Measurements from ENCODE around the gene RASGRP3. TPM values are rescaled to one million over a fixed set of nuclear protein-coding genes. Genes with fewer than 3 reads are reported as not detected.

Gene RASGRP3
- total and polyA plus RNA-seq, 2 donors (not counting 3 experiments of a cell fraction or from before 2014, with no cell fraction given): 16.0 to 39.6 TPM

GRCh38 chr2:33595385-33595784 lies 118.9 kb downstream of the RASGRP3 start:
- Histone ChIP-seq H2AFZ (ENCODE audit: low read depth, low read length) (no peak overlapping the region), H3K9ac (replicated peaks; ENCODE audit: extremely low read depth, insufficient read depth, low read length) (no peak overlapping the region), H3K9me1 (replicated peaks; ENCODE audit: control insufficient read depth, extremely low read depth, insufficient read depth, low read length) (no peaks in the 10 kb centered on the region), H3K36me3 (ENCODE audit: control insufficient read depth in 2 of 2, extremely low read depth in 1 of 2, insufficient read depth in 2 of 2, low read length in 2 of 2) (peaks cover 8 to 10% of the 10 kb centered on the region in 2 experiments), H3K27ac (ENCODE audit: insufficient read depth, low read depth, low read length) (no peak overlapping the region), H3K4me3 (replicated peaks in 1 of 3; ENCODE audit: insufficient read depth in 1 of 3, low read depth in 1 of 3, low read length in 3 of 3) (no peak overlapping the region), H3K79me2 (ENCODE audit: control insufficient read depth, insufficient read depth, low read length) (peaks cover 44% of the 10 kb centered on the region), H3K4me1 (ENCODE audit: control insufficient read depth, extremely low read depth, insufficient read depth, low read length) (peaks cover 19% of the 10 kb centered on the region), H4K20me1 (replicated peaks; ENCODE audit: control insufficient read depth, extremely low read depth, insufficient read depth, low read length) (no peaks in the 10 kb centered on the region), H3K9me3 (replicated peaks; ENCODE audit: control insufficient read depth, insufficient read depth, low read length) (no peaks in the 10 kb centered on the region), H3K27me3 (ENCODE audit: control insufficient read depth in 2 of 2, insufficient read depth in 2 of 2, low read length in 2 of 2) (no peaks in the 10 kb centered on the region), H3K4me2 (ENCODE audit: insufficient read depth, low read length) (no peak overlapping the region)
- dilution Hi-C loops (cut with MboI; ENCODE audit: extremely low pct_ligation_motif_present, low sequenced_read_pairs) (no loop called here), intact Hi-C loops (cut with micrococcal nuclease) (no loop called here)
- FAIRE-seq: no peak
- BruUV-seq (replicated peaks): no TSS peak
- CTCF ChIA-PET: no interaction called here
- no peak for DNase-seq (ENCODE audit: low read depth, low spot score)
- POLR2A ChIA-PET: no interaction called here
- no peak for TF ChIP-seq JUN (IDR thresholded peaks at IDR 0.05; ENCODE audit: borderline replicate concordance, insufficient read depth, insufficient read length, low read depth)
- no peak for TF ChIP-seq MAX (IDR thresholded peaks at IDR 0.05; ENCODE audit: insufficient read depth, insufficient read length)

GRCh38 chr2:33597026-33597425 lies 120.6 kb downstream of the RASGRP3 start:
- BruUV-seq (replicated peaks): no TSS peak
- H3K4me2 ChIP-seq (ENCODE audit: insufficient read depth, low read length): peak overlapping the region; percentile 89
- no peak for TF ChIP-seq JUN (IDR thresholded peaks at IDR 0.05; ENCODE audit: borderline replicate concordance, insufficient read depth, insufficient read length, low read depth)
- TF ChIP-seq FOS (IDR thresholded peaks at IDR 0.05; ENCODE audit: borderline replicate concordance, insufficient read depth, low read length): no peak
- no peak for TF ChIP-seq POLR2AphosphoS5 (IDR thresholded peaks at IDR 0.05; ENCODE audit: insufficient read depth, low read depth, low read length)
- no peak for TF ChIP-seq GATA2 (IDR thresholded peaks at IDR 0.05; ENCODE audit: insufficient read depth, insufficient read length, low read depth, low read length)
- TF ChIP-seq MAX (IDR thresholded peaks at IDR 0.05; ENCODE audit: insufficient read depth, insufficient read length): no peak
- no peak for TF ChIP-seq EZH2 (IDR thresholded peaks at IDR 0.05; ENCODE audit: borderline replicate concordance, low read depth, low read length, severe bottlenecking)
- TF ChIP-seq MYC (IDR thresholded peaks at IDR 0.05; ENCODE audit: low read depth, low read length): no peak
- TF ChIP-seq CTCF (IDR thresholded peaks at IDR 0.05; ENCODE audit: extremely low read depth in 1 of 2, insufficient read depth in 1 of 2, low read depth in 1 of 2, low read length in 2 of 2): no peak
- no peak for TF ChIP-seq POLR2A (IDR thresholded peaks at IDR 0.05; ENCODE audit: low read depth, low read length)
- no peak overlapping the region for H2AFZ ChIP-seq (ENCODE audit: low read depth, low read length)
- dilution Hi-C loops (cut with MboI; ENCODE audit: extremely low pct_ligation_motif_present, low sequenced_read_pairs): no loop called here
- no peak overlapping the region for H3K27ac ChIP-seq (ENCODE audit: insufficient read depth, low read depth, low read length)
- peak overlapping the region in 1 of 3 experiments; percentile 81 for H3K4me3 ChIP-seq (replicated peaks in 1 of 3; ENCODE audit: insufficient read depth in 1 of 3, low read depth in 1 of 3, low read length in 3 of 3)
- no peak overlapping the region for H3K9ac ChIP-seq (replicated peaks; ENCODE audit: extremely low read depth, insufficient read depth, low read length)
- DNase-seq (ENCODE audit: low read depth, low spot score) (no peak), FAIRE-seq (no peak)
- no peaks in the 10 kb centered on the region for H4K20me1 ChIP-seq (replicated peaks; ENCODE audit: control insufficient read depth, extremely low read depth, insufficient read depth, low read length)
- H3K27me3 ChIP-seq (ENCODE audit: control insufficient read depth in 2 of 2, insufficient read depth in 2 of 2, low read length in 2 of 2): peaks cover 0 to under 1% of the 10 kb centered on the region in 2 experiments
- CTCF ChIA-PET: interaction anchor here (2.8 kb wide), 1 partner anchor 14 kb away, joined by 12 read pairs; no protein-coding TSS in a partner anchor
- H3K9me1 ChIP-seq (replicated peaks; ENCODE audit: control insufficient read depth, extremely low read depth, insufficient read depth, low read length): no peaks in the 10 kb centered on the region
- no peaks in the 10 kb centered on the region for H3K9me3 ChIP-seq (replicated peaks; ENCODE audit: control insufficient read depth, insufficient read depth, low read length)
- peaks cover 19% of the 10 kb centered on the region for H3K4me1 ChIP-seq (ENCODE audit: control insufficient read depth, extremely low read depth, insufficient read depth, low read length)
- peaks cover 2 to 10% of the 10 kb centered on the region in 2 experiments for H3K36me3 ChIP-seq (ENCODE audit: control insufficient read depth in 2 of 2, extremely low read depth in 1 of 2, insufficient read depth in 2 of 2, low read length in 2 of 2)
- POLR2A ChIA-PET: no interaction called here
- intact Hi-C loops (cut with micrococcal nuclease): no loop called here
- peaks cover 44% of the 10 kb centered on the region for H3K79me2 ChIP-seq (ENCODE audit: control insufficient read depth, insufficient read depth, low read length)

Data from endothelial cell of umbilical vein (primary cell).